ENCODE measurements around the gene CYFIP1.
"Not testable (repeated sequence)": the region's sequence is repeated elsewhere in the genome, so short reads cannot be mapped to it uniquely, and the experiment has no call there.

Gene CYFIP1

GRCh38 chr15:22980189-22981050 lies at the start of gene CYFIP1:
CYFIP1 (minus strand) TSS chr15:22980368; CDS start chr15:22947285, 33,083 bp downstream.
- DNase-seq (ENCODE audit: low read depth in 3 of 3): peak in 1 of 3 experiments; percentile 9

GRCh38 chr15:23026218-23026617 lies 46.0 kb upstream of the CYFIP1 start:
- no peak for DNase-seq (ENCODE audit: low read depth in 3 of 3)

- no peak for DNase-seq (ENCODE audit: low read depth in 3 of 3)
These were observed 42.0 kb upstream of the CYFIP1 start for GRCh38 chr15:23022156-23022555.

- DNase-seq (ENCODE audit: low read depth in 3 of 3): no peak
These were observed 34.3 kb upstream of the CYFIP1 start for GRCh38 chr15:23014394-23015000.

GRCh38 chr15:23013681-23014080 lies 33.5 kb upstream of the CYFIP1 start:
- DNase-seq (ENCODE audit: low read depth in 3 of 3): no peak

- not testable (repeated sequence) for DNase-seq (ENCODE audit: low read depth in 3 of 3)
These were observed 32.4 kb upstream of the CYFIP1 start for GRCh38 chr15:23012616-23013015.

GRCh38 chr15:23003736-23004135 lies 23.6 kb upstream of the CYFIP1 start:
- DNase-seq (ENCODE audit: low read depth in 3 of 3): no peak

GRCh38 chr15:23002920-23003319 lies 22.8 kb upstream of the CYFIP1 start:
- DNase-seq (ENCODE audit: low read depth in 3 of 3): no peak

- no peak for DNase-seq (ENCODE audit: low read depth in 3 of 3)
These were observed 15.6 kb upstream of the CYFIP1 start for GRCh38 chr15:22995795-22996194.

- DNase-seq (ENCODE audit: low read depth in 3 of 3): no peak
These were observed 11.8 kb upstream of the CYFIP1 start for GRCh38 chr15:22992024-22992326.

- no peak for DNase-seq (ENCODE audit: low read depth in 3 of 3)
These were observed 9.7 kb upstream of the CYFIP1 start for GRCh38 chr15:22989576-22990477.

- no peak for DNase-seq (ENCODE audit: low read depth in 3 of 3)
These were observed 8.6 kb upstream of the CYFIP1 start for GRCh38 chr15:22988811-22989210.

- DNase-seq (ENCODE audit: low read depth in 3 of 3): not testable (repeated sequence)
These were observed 1.8 kb upstream of the CYFIP1 start for GRCh38 chr15:22981931-22982330.

- DNase-seq (ENCODE audit: low read depth in 3 of 3): no peak
These were observed 1.1 kb upstream of the CYFIP1 start for GRCh38 chr15:22981051-22981840.

- DNase-seq (ENCODE audit: low read depth in 3 of 3): peak in 1 of 3 experiments; percentile 11
These were observed 655 bp downstream of the CYFIP1 start for GRCh38 chr15:22979238-22980188.

- no peak for DNase-seq (ENCODE audit: low read depth in 3 of 3)
These were observed 1.4 kb downstream of the CYFIP1 start for GRCh38 chr15:22978691-22979237.

- DNase-seq (ENCODE audit: low read depth in 3 of 3): no peak
These were observed 5.4 kb downstream of the CYFIP1 start for GRCh38 chr15:22974745-22975144.

GRCh38 chr15:22973987-22974386 lies 6.2 kb downstream of the CYFIP1 start:
- DNase-seq (ENCODE audit: low read depth in 3 of 3): no peak

GRCh38 chr15:22973286-22973685 lies 6.9 kb downstream of the CYFIP1 start:
- DNase-seq (ENCODE audit: low read depth in 3 of 3): no peak

GRCh38 chr15:22969489-22969888 lies 10.7 kb downstream of the CYFIP1 start:
- DNase-seq (ENCODE audit: low read depth in 3 of 3): no peak
